Activated CD8-positive, alpha-beta memory T cell treated with anti-CD3 and anti-CD28 coated beads, Interleukin-2, amount 50 U/mL, for 1 hour (primary cell): ENCODE measurements around the gene BANK1.

Experiments
- DNase-seq: peaks from one replicate; pipeline ENCODE4 v3.0.0-alpha.2; 2020; ENCODE audit errors: extremely low read depth

The BANK1 gene

GRCh38 chr4:101956068-101956825, 165.7 kb downstream of the BANK1 start:
- DNase-seq: no peak

- no peak for DNase-seq
Observed at GRCh38 chr4:101958547-101958946, 168.0 kb downstream of the BANK1 start.

GRCh38 chr4:101960431-101960830, 169.9 kb downstream of the BANK1 start:
- DNase-seq: no peak

GRCh38 chr4:101961144-101961543, 170.6 kb downstream of the BANK1 start:
- no peak for DNase-seq

- no peak for DNase-seq
Observed at GRCh38 chr4:101967697-101968346, 177.3 kb downstream of the BANK1 start.

- DNase-seq: no peak
Observed at GRCh38 chr4:101968364-101968763, 177.8 kb downstream of the BANK1 start.

- no peak for DNase-seq
Observed at GRCh38 chr4:101969965-101970364, 179.4 kb downstream of the BANK1 start.

GRCh38 chr4:101970547-101971155, 180.1 kb downstream of the BANK1 start:
- DNase-seq: no peak

- no peak for DNase-seq
Observed at GRCh38 chr4:101972791-101973190, 182.3 kb downstream of the BANK1 start.

- DNase-seq: no peak
Observed at GRCh38 chr4:101973361-101973760, 182.8 kb downstream of the BANK1 start.

- DNase-seq: no peak
Observed at GRCh38 chr4:101977076-101977475, 186.5 kb downstream of the BANK1 start.

GRCh38 chr4:101981756-101982155, 191.2 kb downstream of the BANK1 start:
- no peak for DNase-seq

GRCh38 chr4:101983835-101984234, 193.3 kb downstream of the BANK1 start:
- no peak for DNase-seq

GRCh38 chr4:101987623-101988243, 197.2 kb downstream of the BANK1 start:
- no peak for DNase-seq

GRCh38 chr4:101989551-101989950, 199.0 kb downstream of the BANK1 start:
- no peak for DNase-seq

GRCh38 chr4:101992446-101992845, 201.9 kb downstream of the BANK1 start:
- DNase-seq: no peak

GRCh38 chr4:101993002-101993841, 202.7 kb downstream of the BANK1 start:
- DNase-seq: no peak

- no peak for DNase-seq
Observed at GRCh38 chr4:101993842-101994775, 203.6 kb downstream of the BANK1 start.

GRCh38 chr4:102007959-102008425, 217.5 kb downstream of the BANK1 start:
- no peak for DNase-seq

- no peak for DNase-seq
Observed at GRCh38 chr4:102008711-102009110, 218.2 kb downstream of the BANK1 start.
